GM19240 (cell line): Measurements from ENCODE around the gene S100A1.

ENCODE experiments used
- DNase-seq: peaks from one replicate; pipeline ENCODE4 v3.0.0; 2011; ENCODE audit warnings: low spot score; ENCODE audit not compliant: insufficient read length

The S100A1 gene

DNA sequence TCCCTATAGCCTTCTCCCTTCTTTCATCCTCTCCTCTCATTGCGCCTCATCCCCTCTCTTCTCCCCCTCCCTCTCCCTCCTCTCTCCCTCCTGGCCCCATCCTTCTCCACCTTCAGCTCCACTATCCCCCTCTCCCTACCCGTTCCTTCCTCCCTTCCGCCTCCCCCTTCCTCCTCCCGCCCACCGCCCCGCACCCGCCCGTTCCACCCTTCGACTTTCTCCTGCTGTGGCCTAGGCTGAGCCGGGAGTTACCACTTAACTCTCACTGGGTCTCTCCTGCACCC, 51.8 kb downstream of the S100A1 start:
- DNase-seq = no peak
